ENCODE measurements around the gene PAX7. TPM values are rescaled to one million over a fixed set of nuclear protein-coding genes. Genes with fewer than 3 reads are reported as not detected.

PAX7 gene
- total RNA-seq, 1 donor from 2014 or later, result not detected

- intact Hi-C loops (cut with DNase I), result no loop called here
- DNase-seq (ENCODE audit: low spot score in 2 of 2), result no peak
- TF ChIP-seq CTCF (IDR thresholded peaks at IDR 0.05), result no peak
- H3K27me3 ChIP-seq, result no peaks in the 10 kb centered on the region
- no peaks in the 10 kb centered on the region for H3K36me3 ChIP-seq
- H3K9me3 ChIP-seq, result no peaks in the 10 kb centered on the region
- H3K4me3 ChIP-seq, result no peak overlapping the region
- peaks cover 0 to 4% of the 10 kb centered on the region in 2 donors for H3K4me1 ChIP-seq
- no peak overlapping the region for H3K27ac ChIP-seq
Measured at GRCh38 chr1:18629659-18630510, 761 bp upstream of the PAX7 start.

GRCh38 chr1:18631496-18632217 lies 1.0 kb downstream of the PAX7 start:
- Histone ChIP-seq H3K36me3 (no peaks in the 10 kb centered on the region), H3K27ac (no peak overlapping the region), H3K4me3 (peak overlapping the region in 1 of 2 donors; percentile 3), H3K27me3 (no peaks in the 10 kb centered on the region), H3K9me3 (no peaks in the 10 kb centered on the region), H3K4me1 (peaks cover 0 to 4% of the 10 kb centered on the region in 2 donors)
- TF ChIP-seq CTCF (IDR thresholded peaks at IDR 0.05), result no peak
- intact Hi-C loops (cut with DNase I), result no loop called here
- no peak for DNase-seq (ENCODE audit: low spot score in 2 of 2)

GRCh38 chr1:18632218-18632588 lies 1.6 kb downstream of the PAX7 start:
- TF ChIP-seq CTCF (IDR thresholded peaks at IDR 0.05), result no peak
- Histone ChIP-seq H3K27me3 (peaks cover 5% of the 10 kb centered on the region), H3K4me1 (peaks cover 0 to 4% of the 10 kb centered on the region in 2 donors), H3K9me3 (no peaks in the 10 kb centered on the region), H3K36me3 (no peaks in the 10 kb centered on the region), H3K4me3 (no peak overlapping the region), H3K27ac (no peak overlapping the region)
- intact Hi-C loops (cut with DNase I), result no loop called here
- DNase-seq (ENCODE audit: low spot score in 2 of 2), result no peak

GRCh38 chr1:18632783-18633421 lies 2.3 kb downstream of the PAX7 start:
- Histone ChIP-seq H3K27me3 (peaks cover 6% of the 10 kb centered on the region), H3K27ac (no peak overlapping the region), H3K36me3 (no peaks in the 10 kb centered on the region), H3K9me3 (no peaks in the 10 kb centered on the region), H3K4me3 (no peak overlapping the region), H3K4me1 (peaks cover 0 to 4% of the 10 kb centered on the region in 2 donors)
- intact Hi-C loops (cut with DNase I), result no loop called here
- no peak for DNase-seq (ENCODE audit: low spot score in 2 of 2)
- TF ChIP-seq CTCF (IDR thresholded peaks at IDR 0.05), result no peak

GRCh38 chr1:18633422-18634155 lies 2.9 kb downstream of the PAX7 start:
- intact Hi-C loops (cut with DNase I), result no loop called here
- Histone ChIP-seq H3K9me3 (no peaks in the 10 kb centered on the region), H3K36me3 (no peaks in the 10 kb centered on the region), H3K27me3 (peaks cover 6% of the 10 kb centered on the region), H3K27ac (no peak overlapping the region), H3K4me3 (no peak overlapping the region), H3K4me1 (peaks cover 0 to 4% of the 10 kb centered on the region in 2 donors)
- no peak for TF ChIP-seq CTCF (IDR thresholded peaks at IDR 0.05)
- DNase-seq (ENCODE audit: low spot score in 2 of 2), result no peak

Measured in ascending aorta (tissue), 2 donors.